KMS-11 (cell line): Measurements from ENCODE around the gene TMEM131.

ENCODE experiments used
- H2AFZ ChIP-seq: fragments of 200-600 bp; sonication (generic); 2 replicates; pipeline ENCODE4 v1.6.1; 2016; ENCODE audit warnings: antibody characterized with exemption, mixed run types, low read depth
- H3K27ac ChIP-seq: fragments of 200-600 bp; sonication (generic); 2 replicates; pipeline ENCODE4 v1.6.1; 2016; ENCODE audit warnings: mild to moderate bottlenecking, mixed run types
- H3K27me3 ChIP-seq: fragments of 200-600 bp; sonication (generic); 2 replicates; pipeline ENCODE4 v1.6.1; 2017; ENCODE audit warnings: mild to moderate bottlenecking, low read depth, mixed run types, moderate library complexity; ENCODE audit not compliant: insufficient read depth
- H3K36me3 ChIP-seq: fragments of 200-600 bp; sonication (generic); 2 replicates; pipeline ENCODE4 v1.6.1; 2017; ENCODE audit warnings: mild to moderate bottlenecking, mixed run types; ENCODE audit not compliant: insufficient read depth
- H3K4me1 ChIP-seq: fragments of 200-600 bp; sonication (generic); 2 replicates; pipeline ENCODE4 v1.6.1; 2016; ENCODE audit warnings: mild to moderate bottlenecking, low read depth, mixed run types; ENCODE audit not compliant: poor library complexity, severe bottlenecking
- H3K4me2 ChIP-seq: fragments of 200-600 bp; sonication (generic); 2 replicates; pipeline ENCODE4 v1.7.0; 2016; ENCODE audit warnings: mild to moderate bottlenecking, mixed run types
- H3K4me3 ChIP-seq: fragments of 200-600 bp; sonication (generic); IDR thresholded peaks from 2 replicates; pipeline ENCODE4 v1.6.1; 2017; ENCODE audit warnings: low read depth, low read length, mixed read lengths; ENCODE audit not compliant: insufficient read depth
- H3K79me2 ChIP-seq: fragments of 200-600 bp; sonication (generic); 2 replicates; pipeline ENCODE4 v1.6.1; 2016; ENCODE audit warnings: low read depth, mixed run types; ENCODE audit not compliant: insufficient read depth
- H3K9ac ChIP-seq: fragments of 200-600 bp; sonication (generic); 2 replicates; pipeline ENCODE4 v1.6.1; 2016; ENCODE audit warnings: mild to moderate bottlenecking, mixed run types
- H4K20me1 ChIP-seq: fragments of 200-600 bp; sonication (generic); 2 replicates; pipeline ENCODE4 v1.6.1; 2016; ENCODE audit warnings: mild to moderate bottlenecking, mixed run types; ENCODE audit not compliant: insufficient read depth
- CTCF ChIP-seq: fragments of 200-600 bp; sonication (generic); conservative IDR thresholded peaks from 2 replicates; pipeline ENCODE4 v1.6.1; 2017; ENCODE audit warnings: low read depth, mild to moderate bottlenecking, antibody characterized with exemption, low read length, moderate library complexity, mixed read lengths

TMEM131 gene

DNA sequence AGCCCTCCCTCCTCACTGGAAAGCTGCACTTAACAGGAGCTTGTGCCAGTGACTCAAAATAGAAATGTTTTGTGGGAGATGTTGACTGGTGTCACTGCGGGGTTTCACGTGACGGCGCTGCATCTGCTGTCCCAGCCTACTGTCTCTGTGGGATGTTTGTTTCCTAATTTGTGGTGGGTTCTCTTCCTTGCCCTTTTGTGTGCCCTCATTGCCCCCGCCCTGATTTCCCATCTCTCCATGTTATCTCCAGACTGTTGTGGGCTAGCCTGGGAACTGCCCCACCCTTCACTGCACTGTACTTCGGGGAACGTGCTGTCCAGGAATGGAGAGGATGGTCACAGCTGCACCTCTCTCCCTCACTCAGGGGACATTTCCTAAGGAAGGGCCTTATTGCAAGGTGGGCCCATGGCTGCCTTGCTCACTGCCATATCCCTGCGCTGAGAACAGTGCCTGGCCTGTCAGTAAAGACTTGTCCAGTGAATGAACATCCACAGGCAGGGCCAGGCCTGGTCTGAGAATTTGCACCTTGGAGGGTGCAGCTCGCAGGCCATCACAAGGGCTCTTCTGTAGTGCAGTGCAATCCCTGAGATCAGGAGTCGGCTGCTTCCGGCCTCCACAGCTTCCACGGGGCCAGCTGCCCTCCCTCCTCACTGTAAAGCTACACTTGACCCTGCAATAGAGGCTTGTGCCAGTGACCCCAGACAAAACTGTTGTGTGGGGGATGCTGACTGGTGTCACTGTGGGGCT is 264.3 kb downstream of the TMEM131 start:
- Histone ChIP-seq H3K79me2 (no peaks in the 10 kb centered on the region), H3K9ac (no peak overlapping the region), H4K20me1 (no peaks in the 10 kb centered on the region), H3K27ac (no peak overlapping the region), H3K4me1 (no peaks in the 10 kb centered on the region), H3K4me3 (no peak overlapping the region), H3K4me2 (no peak overlapping the region), H3K27me3 (no peaks in the 10 kb centered on the region), H3K36me3 (no peaks in the 10 kb centered on the region), H2AFZ (no peak overlapping the region)
- no peak for TF ChIP-seq CTCF

DNA sequence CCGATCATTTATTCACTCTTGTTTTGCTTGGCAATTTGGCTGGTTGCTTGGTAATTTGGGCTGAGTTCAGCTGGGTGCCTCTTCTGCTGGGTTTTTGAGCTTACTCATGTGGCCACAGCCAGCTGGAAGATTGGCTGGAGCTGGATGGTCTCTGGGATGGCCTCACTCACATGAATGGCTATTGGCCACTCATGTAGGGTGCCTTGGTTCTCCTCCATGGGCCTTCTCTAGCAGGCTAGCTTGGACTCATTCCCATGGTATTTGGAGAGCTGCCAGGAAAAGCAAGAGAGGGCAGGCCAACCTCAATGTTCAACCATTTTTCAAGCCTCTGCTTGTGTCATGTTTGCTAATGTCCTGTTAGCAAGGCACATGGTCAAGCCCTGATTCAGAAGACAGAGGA is 265.5 kb downstream of the TMEM131 start:
- H3K36me3 ChIP-seq, result no peaks in the 10 kb centered on the region
- no peak overlapping the region for H2AFZ ChIP-seq
- no peaks in the 10 kb centered on the region for H4K20me1 ChIP-seq
- H3K27ac ChIP-seq, result no peak overlapping the region
- H3K4me1 ChIP-seq, result no peaks in the 10 kb centered on the region
- no peak for TF ChIP-seq CTCF
- H3K27me3 ChIP-seq, result no peaks in the 10 kb centered on the region
- H3K79me2 ChIP-seq, result no peaks in the 10 kb centered on the region
- H3K4me3 ChIP-seq, result no peak overlapping the region
- no peak overlapping the region for H3K9ac ChIP-seq
- H3K4me2 ChIP-seq, result no peak overlapping the region

DNA sequence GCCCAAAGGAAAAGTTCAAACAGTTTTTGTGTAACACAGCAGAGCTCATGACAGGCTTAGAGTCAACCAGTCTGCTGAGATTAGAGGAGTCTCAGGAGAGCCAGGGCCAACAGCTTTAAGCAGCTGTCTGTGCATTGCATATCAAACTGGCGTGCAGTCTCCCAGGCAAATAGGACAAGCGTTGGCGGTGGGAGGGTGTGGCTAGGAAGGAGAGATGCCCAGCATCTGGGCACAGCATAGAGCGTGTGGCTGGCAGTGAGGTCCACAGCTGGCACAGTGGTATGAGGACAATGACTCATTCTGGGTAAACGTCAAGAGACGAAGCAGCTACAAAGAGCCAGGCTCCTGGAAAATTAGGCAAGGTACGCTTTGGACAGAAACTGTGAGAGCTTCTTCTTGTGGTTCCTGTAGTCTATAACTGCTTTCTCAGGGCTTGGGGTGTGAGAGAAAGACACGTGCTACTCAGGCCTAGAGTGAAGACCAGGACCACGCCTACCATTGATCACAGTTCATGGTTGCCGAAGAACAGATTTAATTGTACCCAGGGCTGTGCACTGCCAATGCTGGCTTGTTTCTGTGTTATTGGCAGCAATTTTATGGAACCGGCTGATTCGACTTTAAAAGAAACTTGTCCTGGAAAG is 267.5 kb downstream of the TMEM131 start:
- no peak overlapping the region for H2AFZ ChIP-seq
- no peaks in the 10 kb centered on the region for H3K79me2 ChIP-seq
- H3K27me3 ChIP-seq, result no peaks in the 10 kb centered on the region
- H3K4me3 ChIP-seq, result no peak overlapping the region
- no peaks in the 10 kb centered on the region for H3K4me1 ChIP-seq
- no peak overlapping the region for H3K27ac ChIP-seq
- no peaks in the 10 kb centered on the region for H4K20me1 ChIP-seq
- no peaks in the 10 kb centered on the region for H3K36me3 ChIP-seq
- H3K4me2 ChIP-seq, result no peak overlapping the region
- TF ChIP-seq CTCF, result no peak
- H3K9ac ChIP-seq, result no peak overlapping the region

GRCh38 chr2:97727296-97727695 is 268.5 kb downstream of the TMEM131 start:
- no peak for TF ChIP-seq CTCF
- H3K4me3 ChIP-seq, result no peak overlapping the region
- H3K27ac ChIP-seq, result no peak overlapping the region
- no peak overlapping the region for H2AFZ ChIP-seq
- no peaks in the 10 kb centered on the region for H3K4me1 ChIP-seq
- H3K36me3 ChIP-seq, result no peaks in the 10 kb centered on the region
- H3K27me3 ChIP-seq, result no peaks in the 10 kb centered on the region
- no peak overlapping the region for H3K9ac ChIP-seq
- no peaks in the 10 kb centered on the region for H4K20me1 ChIP-seq
- H3K79me2 ChIP-seq, result no peaks in the 10 kb centered on the region
- no peak overlapping the region for H3K4me2 ChIP-seq
